Body of pancreas (tissue), 4 donors: ENCODE results near the gene NOX3. TPM values are rescaled to one million over a fixed set of nuclear protein-coding genes. Genes with fewer than 3 reads are reported as not detected.

ENCODE experiments used
- ATAC-seq: fragments of 150-250 bp; one replicate; pipeline ENCODE4 v1.9.1; 2016
- DNase-seq, 4 donors: peaks; one replicate each; pipeline ENCODE4 v3.0.0-alpha.2; 2019
- H3K27ac ChIP-seq, 4 donors: fragments of 200-600 bp; sonication (generic); 1 replicate in 3 of 4; 2 replicates in 1 of 4; pipeline versions ENCODE4 v1.5.1 to v1.6.1; 2016 to 2019; ENCODE audit warnings: mild to moderate bottlenecking in 1 of 4, mixed read lengths in 1 of 4, moderate library complexity in 1 of 4
- H3K27me3 ChIP-seq, 2 donors: fragments of 200-600 bp; sonication (generic); one replicate each; pipeline ENCODE4 v1.6.0; 2016; ENCODE audit warnings: mild to moderate bottlenecking in 1 of 2
- H3K36me3 ChIP-seq, 2 donors: fragments of 200-600 bp; sonication (generic); replicated peaks in 1 of 2; 2 replicates each; pipeline ENCODE4 v1.5.1; 2016; ENCODE audit warnings: low read depth in 2 of 2; ENCODE audit not compliant: insufficient read depth in 1 of 2
- H3K4me1 ChIP-seq: fragments of 200-600 bp; sonication (generic); one replicate; pipeline ENCODE4 v1.6.0; 2016
- H3K4me3 ChIP-seq, 2 donors: fragments of 200-600 bp; sonication (generic); 1 replicate in 1 of 2; 2 replicates in 1 of 2; pipeline ENCODE4 v1.5.1; 2016 to 2019
- H3K9me3 ChIP-seq, 3 donors: fragments of 200-600 bp; sonication (generic); 1 replicate in 2 of 3; 2 replicates in 1 of 3; pipeline ENCODE4 v1.5.1; 2016
- CTCF ChIP-seq, 7 experiments: fragments of 450-650 bp in 4 of 7; fragments of 200-600 bp in 3 of 7; sonication (generic) in 3 of 7; IDR thresholded peaks; one replicate each; pipeline ENCODE4 v1.5.1; 2016 to 2019; ENCODE audit warnings: antibody characterized with exemption in 7 of 7
- POLR2A ChIP-seq, 3 donors: fragments of 450-650 bp; IDR thresholded peaks; one replicate each; pipeline ENCODE4 v1.6.1; 2016; ENCODE audit warnings: antibody characterized with exemption in 3 of 3, mild to moderate bottlenecking in 2 of 3
- WGBS, 2 donors: methylation state at CpG; one replicate each; pipeline ENCODE4 v1.1.5; 2017; 5-methylcytosine and 5-hydroxymethylcytosine counted together
- intact Hi-C: fragments of 100-400 bp; cut with DNase I; formaldehyde crosslinking; loops from one replicate; pipeline ENCODE4 v1.15.1; 2023
- total RNA-seq, 2 donors: library from RNA; depleted of rRNA; stranded (reverse); fragments of >200 nt; gene quantifications; one replicate each; pipeline ENCODE4 v1.1.0, GENCODE V29; 2016

NOX3 gene
- total RNA-seq, 2 donors from 2014 or later = not detected

- H3K4me3 ChIP-seq = no peak overlapping the region
- DNase-seq = no peak
- H3K36me3 ChIP-seq = no peaks in the 10 kb centered on the region
- intact Hi-C loops = no loop called here
- no peaks in the 10 kb centered on the region for H3K9me3 ChIP-seq
- TF ChIP-seq CTCF (IDR thresholded peaks at IDR 0.05) (no peak), POLR2A (IDR thresholded peaks at IDR 0.05) (no peak)
- H3K27ac ChIP-seq = no peak overlapping the region
- no peaks in the 10 kb centered on the region for H3K4me1 ChIP-seq
- ATAC-seq = no peak
- no peaks in the 10 kb centered on the region for H3K27me3 ChIP-seq
- WGBS, 2 donors = 54 to 55% methylated on average over 4 of the region's 4 CpGs
Measured at GRCh38 chr6:155441112-155441465, 14.6 kb downstream of the NOX3 start.

DNA sequence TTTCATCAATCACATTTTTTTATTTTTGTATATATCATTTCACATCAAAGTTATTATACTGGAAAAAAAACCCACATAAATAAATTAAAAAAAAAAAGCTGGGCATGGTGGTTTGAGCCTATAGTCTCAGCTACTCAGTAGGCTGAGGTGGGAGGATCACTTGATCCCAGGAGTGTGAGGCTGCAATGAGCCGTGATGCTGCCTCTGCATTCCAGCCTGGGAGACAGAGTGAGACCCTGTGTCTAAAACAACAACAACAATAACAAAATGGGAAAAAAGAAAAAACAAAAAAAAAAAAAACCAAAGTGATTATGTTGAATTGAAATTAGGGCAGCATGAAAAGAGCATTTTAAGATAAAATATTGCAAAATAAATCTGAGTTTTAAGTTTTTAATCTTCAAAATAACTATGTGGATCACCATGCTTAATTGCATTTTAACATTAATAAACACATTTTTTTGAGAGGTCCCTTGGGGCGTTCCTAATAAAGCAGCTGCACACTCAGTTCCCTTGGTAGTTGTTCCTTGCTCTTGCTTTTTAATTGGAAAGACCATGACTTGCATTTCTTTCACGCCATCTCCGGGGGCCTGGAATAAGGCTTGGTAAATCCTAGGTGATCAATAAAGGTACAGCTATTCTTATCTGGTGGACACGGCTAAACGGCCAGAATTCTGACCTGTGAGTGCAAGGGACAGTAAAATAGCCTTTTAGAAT is 15.1 kb downstream of the NOX3 start:
- WGBS, 2 donors = 53 to 57% methylated on average over 6 of the region's 6 CpGs

GRCh38 chr6:155439376-155439775 is 16.3 kb downstream of the NOX3 start:
- no peak overlapping the region for H3K4me3 ChIP-seq
- no peaks in the 10 kb centered on the region for H3K9me3 ChIP-seq
- no peaks in the 10 kb centered on the region for H3K27me3 ChIP-seq
- DNase-seq (no peak), ATAC-seq (no peak)
- 67 to 82% methylated on average over 3 of the region's 3 CpGs for WGBS, 2 donors
- intact Hi-C loops = no loop called here
- no peak overlapping the region for H3K27ac ChIP-seq
- no peaks in the 10 kb centered on the region for H3K4me1 ChIP-seq
- no peak for TF ChIP-seq POLR2A (IDR thresholded peaks at IDR 0.05)
- no peak for TF ChIP-seq CTCF (IDR thresholded peaks at IDR 0.05)
- H3K36me3 ChIP-seq = no peaks in the 10 kb centered on the region

More for the DNA sequence above, 15.1 kb downstream of the NOX3 start:
- Histone ChIP-seq H3K27ac (no peak overlapping the region), H3K36me3 (no peaks in the 10 kb centered on the region), H3K27me3 (no peaks in the 10 kb centered on the region), H3K9me3 (no peaks in the 10 kb centered on the region), H3K4me1 (no peaks in the 10 kb centered on the region), H3K4me3 (no peak overlapping the region)
- TF ChIP-seq POLR2A (IDR thresholded peaks at IDR 0.05) (no peak), CTCF (IDR thresholded peaks at IDR 0.05) (no peak)
- no peak for DNase-seq
- no peak for ATAC-seq
- intact Hi-C loops = no loop called here

DNA sequence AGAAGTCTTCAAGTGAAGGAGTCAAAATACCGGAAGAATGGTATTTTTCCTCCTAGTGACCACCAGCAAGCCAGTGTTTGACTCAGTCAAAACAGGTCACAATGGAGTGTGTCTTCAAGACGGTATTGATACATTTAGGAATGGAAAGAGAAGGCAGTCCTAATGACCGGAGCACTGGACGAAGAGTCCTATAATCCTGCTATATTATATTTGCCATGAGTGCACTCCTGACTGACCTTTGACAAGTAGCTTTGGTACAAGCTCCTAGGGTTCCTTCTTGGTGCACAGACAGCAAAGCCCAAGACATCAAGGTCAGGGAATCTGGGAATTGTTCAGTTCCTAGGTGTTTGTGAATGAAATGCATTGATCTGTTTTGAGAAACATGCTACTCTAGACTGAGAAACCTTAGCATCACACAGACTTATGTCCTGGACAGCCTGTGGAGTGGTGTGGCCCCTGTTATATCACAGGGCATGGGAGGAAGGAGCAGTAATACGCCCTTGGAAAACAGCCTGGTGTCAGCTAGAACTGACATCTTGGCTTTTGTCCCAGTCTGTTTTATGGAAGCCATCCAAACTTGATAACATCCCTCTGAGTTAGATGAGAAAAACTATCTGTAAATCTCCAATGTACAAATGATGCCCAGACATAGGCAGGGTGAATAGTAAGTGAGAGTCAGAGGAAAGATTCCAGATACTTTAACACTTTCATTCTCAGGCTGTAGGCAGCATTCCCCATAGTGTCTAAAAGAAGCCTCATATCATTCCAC is 18.5 kb downstream of the NOX3 start:
- Histone ChIP-seq H3K36me3 (no peaks in the 10 kb centered on the region), H3K27ac (no peak overlapping the region), H3K27me3 (no peaks in the 10 kb centered on the region), H3K9me3 (no peaks in the 10 kb centered on the region), H3K4me3 (no peak overlapping the region), H3K4me1 (no peaks in the 10 kb centered on the region)
- WGBS, 2 donors = 57 to 63% methylated on average over 5 of the region's 5 CpGs
- intact Hi-C loops = no loop called here
- TF ChIP-seq CTCF (IDR thresholded peaks at IDR 0.05) = no peak
- TF ChIP-seq POLR2A (IDR thresholded peaks at IDR 0.05) = no peak
- ATAC-seq (no peak), DNase-seq (peak in 1 of 4 donors; percentile 17)
